MG63 (cell line): ENCODE results near the gene BANP. TPM values are rescaled to one million over a fixed set of nuclear protein-coding genes. Genes with fewer than 3 reads are reported as not detected.
"Not testable (repeated sequence)": the region's sequence is repeated elsewhere in the genome, so short reads cannot be mapped to it uniquely, and the experiment has no call there.

Experiments
- DNase-seq: peaks from one replicate; pipeline ENCODE4 v3.0.0-alpha.2; 2020
- H3K27me3 ChIP-seq: fragments of 250-450 bp; sonication (Bioruptor Pico); 2 replicates; pipeline ENCODE4 v1.5.1; 2020; ENCODE audit warnings: mild to moderate bottlenecking, moderate library complexity
- H3K36me3 ChIP-seq: fragments of 250-450 bp; sonication (Bioruptor Pico); 2 replicates; pipeline ENCODE4 v1.5.1; 2020; ENCODE audit warnings: mild to moderate bottlenecking, moderate library complexity
- H3K4me3 ChIP-seq: fragments of 250-450 bp; sonication (Bioruptor Pico); 2 replicates; pipeline ENCODE4 v1.5.1; 2020; ENCODE audit warnings: mild to moderate bottlenecking, moderate library complexity
- H3K9me3 ChIP-seq: fragments of 250-450 bp; sonication (Bioruptor Pico); 2 replicates; pipeline ENCODE4 v1.5.1; 2020; ENCODE audit warnings: mild to moderate bottlenecking, moderate library complexity
- total RNA-seq: library from RNA; depleted of rRNA; stranded (reverse); fragments of >200 nt; shearing (Covaris generic); gene quantifications from 2 replicates; pipeline ENCODE4 v1.2.3, GENCODE V29; 2014; ENCODE audit warnings: low replicate concordance

Gene BANP
- total RNA-seq, 1 experiment from 2014 or later = 30.4 TPM

DNA sequence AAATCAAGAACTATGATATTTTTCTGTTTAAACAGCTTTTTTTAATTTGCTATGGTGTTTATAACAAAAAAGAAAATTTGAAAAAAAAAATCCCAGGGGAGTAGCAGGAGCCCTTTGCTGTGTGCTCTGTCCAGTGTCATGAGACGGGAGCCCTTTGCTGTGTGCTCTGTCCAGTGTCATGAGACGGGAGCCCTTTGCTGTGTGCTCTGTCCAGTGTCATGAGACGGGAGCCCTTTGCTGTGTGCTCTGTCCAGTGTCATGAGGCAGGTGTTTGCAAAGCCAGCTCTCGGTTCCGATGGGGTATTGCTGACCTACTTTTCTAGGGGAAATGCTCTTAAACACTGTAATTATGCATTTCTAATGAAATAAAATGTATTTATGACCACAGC is 125.7 kb downstream of the BANP start:
- H3K27me3 ChIP-seq, H3K36me3 ChIP-seq, H3K9me3 ChIP-seq, H3K4me3 ChIP-seq, DNase-seq: not testable (repeated sequence)

- H3K36me3 ChIP-seq = no peaks in the 10 kb centered on the region
- no peaks in the 10 kb centered on the region for H3K9me3 ChIP-seq
- no peak for DNase-seq
- no peak overlapping the region for H3K4me3 ChIP-seq
- H3K27me3 ChIP-seq = no peaks in the 10 kb centered on the region
Observed at GRCh38 chr16:88077328-88078108, 126.3 kb downstream of the BANP start.

- Histone ChIP-seq H3K36me3 (no peaks in the 10 kb centered on the region), H3K4me3 (no peak overlapping the region), H3K27me3 (no peaks in the 10 kb centered on the region), H3K9me3 (no peaks in the 10 kb centered on the region)
- DNase-seq = no peak
Observed at GRCh38 chr16:88078111-88078775, 127.0 kb downstream of the BANP start.

- no peaks in the 10 kb centered on the region for H3K9me3 ChIP-seq
- no peaks in the 10 kb centered on the region for H3K27me3 ChIP-seq
- H3K4me3 ChIP-seq = no peak overlapping the region
- DNase-seq = no peak
- no peaks in the 10 kb centered on the region for H3K36me3 ChIP-seq
Observed at GRCh38 chr16:88083582-88083981, 132.3 kb downstream of the BANP start.

DNA sequence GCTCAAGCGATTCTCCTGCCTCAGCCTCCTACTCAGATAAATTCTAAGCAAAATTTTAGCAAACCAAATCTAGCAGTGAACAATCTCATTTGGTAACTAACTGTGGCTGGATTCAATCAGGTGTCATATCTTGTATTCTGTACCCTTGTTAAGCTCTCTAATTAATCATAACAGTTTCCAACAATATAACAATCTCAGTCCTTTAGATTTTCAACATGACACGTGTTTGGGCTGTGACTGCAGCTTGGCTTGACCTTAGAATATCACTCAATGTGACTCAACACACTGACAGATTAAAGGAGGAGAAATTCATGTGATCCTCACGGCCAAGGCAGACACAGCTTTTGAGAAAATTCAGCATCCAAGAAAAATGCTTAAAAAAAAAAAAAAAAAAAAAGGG is 133.6 kb downstream of the BANP start:
- H3K9me3 ChIP-seq = no peaks in the 10 kb centered on the region
- DNase-seq = no peak
- H3K4me3 ChIP-seq = no peak overlapping the region
- H3K27me3 ChIP-seq = no peaks in the 10 kb centered on the region
- no peaks in the 10 kb centered on the region for H3K36me3 ChIP-seq

GRCh38 chr16:88086571-88087516 is 135.6 kb downstream of the BANP start:
- no peaks in the 10 kb centered on the region for H3K27me3 ChIP-seq
- no peak overlapping the region for H3K4me3 ChIP-seq
- DNase-seq = no peak
- H3K9me3 ChIP-seq = no peaks in the 10 kb centered on the region
- no peaks in the 10 kb centered on the region for H3K36me3 ChIP-seq

DNA sequence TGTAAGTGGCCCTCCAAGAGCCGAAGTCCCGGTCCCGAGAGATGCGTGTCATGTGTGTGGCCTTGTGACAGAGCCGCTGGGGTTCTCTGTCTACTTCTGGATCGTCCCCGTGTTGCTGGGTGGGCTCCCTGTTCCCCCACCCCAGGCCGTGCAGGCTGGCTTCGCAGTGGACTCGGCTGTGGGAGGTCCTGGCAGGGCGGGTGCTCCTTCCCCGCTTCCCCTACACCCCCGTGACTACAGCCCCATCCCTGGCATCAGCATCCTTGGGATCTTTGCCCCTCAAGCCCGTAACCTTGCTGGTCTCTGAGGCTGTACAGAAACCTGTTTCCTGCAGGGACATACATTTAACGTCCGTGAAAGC is 136.3 kb downstream of the BANP start:
- Histone ChIP-seq H3K36me3 (no peaks in the 10 kb centered on the region), H3K27me3 (no peaks in the 10 kb centered on the region), H3K4me3 (no peak overlapping the region), H3K9me3 (no peaks in the 10 kb centered on the region)
- no peak for DNase-seq

DNA sequence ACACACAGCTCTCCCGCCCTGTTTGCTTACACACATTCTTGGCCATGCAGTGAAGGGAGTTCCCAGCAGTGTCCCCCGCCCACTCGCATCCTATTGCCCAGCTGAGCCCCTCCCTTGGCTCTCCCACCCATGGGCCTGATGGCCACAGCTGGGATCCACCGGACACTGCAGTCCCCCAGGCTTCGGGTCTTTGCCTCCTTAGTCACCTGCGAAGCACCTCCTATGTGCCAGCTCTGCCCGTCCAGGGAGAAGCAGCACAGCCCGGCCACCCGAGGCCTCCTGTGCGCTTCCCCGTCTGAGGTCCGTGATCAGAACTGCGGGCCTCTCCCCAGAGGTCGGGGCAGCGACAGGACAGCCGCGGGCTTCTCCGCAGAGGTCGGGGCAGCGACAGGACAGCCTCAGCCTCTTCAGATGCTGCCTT is 136.9 kb downstream of the BANP start:
- Histone ChIP-seq H3K9me3 (no peaks in the 10 kb centered on the region), H3K36me3 (no peaks in the 10 kb centered on the region), H3K27me3 (no peaks in the 10 kb centered on the region), H3K4me3 (no peak overlapping the region)
- DNase-seq = peak; percentile 16

DNA sequence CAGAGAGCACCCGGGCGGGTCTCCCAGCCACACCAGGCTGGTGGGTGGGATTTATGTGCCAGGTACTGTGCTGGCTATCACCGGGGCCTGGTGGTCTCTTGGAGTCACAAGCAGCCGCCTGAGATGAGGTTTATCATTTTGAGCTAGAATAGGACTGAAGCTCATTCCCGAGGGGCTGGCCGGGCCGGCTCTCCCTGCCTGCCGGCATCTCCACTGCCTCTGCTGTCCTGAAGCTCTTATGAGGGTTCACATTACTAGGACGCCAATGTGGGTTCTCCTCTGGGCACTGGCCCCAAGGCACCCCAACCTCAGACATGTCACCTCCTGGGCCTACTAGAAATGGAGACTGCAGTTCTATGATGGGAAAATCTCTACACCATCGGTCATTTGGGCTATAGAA is 137.4 kb downstream of the BANP start:
- not testable (repeated sequence) for H3K36me3 ChIP-seq, H3K27me3 ChIP-seq, H3K4me3 ChIP-seq, H3K9me3 ChIP-seq, DNase-seq

DNA sequence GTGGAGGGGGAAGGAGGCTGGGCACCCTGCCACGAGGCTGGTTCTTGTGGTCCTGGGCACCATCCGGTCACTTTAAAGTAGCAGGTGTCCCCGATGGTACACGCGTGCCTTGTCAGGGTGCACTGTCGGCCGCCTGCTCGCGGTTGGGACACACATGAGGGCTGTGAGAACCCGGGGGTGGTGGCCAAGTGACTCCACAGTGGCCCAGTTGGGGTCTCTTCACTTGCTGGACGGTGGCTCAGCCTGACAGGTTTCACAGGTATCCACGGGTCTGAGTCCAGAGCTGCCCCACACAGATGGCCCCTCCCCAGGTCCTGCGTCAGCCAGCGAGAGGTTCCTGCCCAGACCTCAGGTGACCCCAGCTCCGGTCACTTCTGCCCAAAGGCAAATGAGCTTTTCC is 137.8 kb downstream of the BANP start:
- not testable (repeated sequence) for H3K9me3 ChIP-seq, DNase-seq, H3K27me3 ChIP-seq, H3K4me3 ChIP-seq, H3K36me3 ChIP-seq

DNA sequence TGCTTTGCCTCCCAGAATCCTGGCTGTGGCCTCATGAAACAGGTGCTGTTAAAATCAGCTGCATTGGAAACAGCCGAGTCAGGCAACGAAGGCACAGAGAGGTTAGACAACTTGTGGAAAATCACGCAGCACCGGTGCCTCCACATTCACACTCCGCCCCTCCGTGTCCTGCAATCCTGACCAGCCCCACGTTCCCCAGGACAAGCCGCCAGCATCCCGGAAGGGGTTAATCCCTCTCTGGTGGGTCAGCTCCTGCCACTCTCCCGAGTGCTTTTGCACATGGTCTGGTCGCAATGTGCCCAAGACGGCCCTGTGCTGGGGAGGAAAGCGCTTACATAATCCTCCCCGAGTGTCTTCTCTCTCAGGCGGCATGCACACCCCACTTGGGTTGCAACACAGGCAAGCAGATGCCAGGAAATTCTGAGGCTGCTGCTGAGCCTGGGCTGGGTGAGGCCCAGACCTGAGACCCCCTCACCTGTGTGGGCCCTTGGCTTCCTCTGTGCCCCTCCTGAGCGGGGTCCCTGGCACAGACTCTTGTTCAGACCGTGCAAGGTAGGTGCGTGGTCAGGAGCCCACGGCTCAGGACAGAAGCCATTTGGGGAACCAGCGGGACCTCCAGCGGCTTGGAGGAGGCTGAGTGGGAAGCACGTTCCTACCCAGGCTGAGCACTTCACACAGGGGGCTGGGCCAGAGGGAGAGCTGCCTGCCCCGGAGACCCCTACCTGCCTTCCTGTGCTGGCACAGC is 138.6 kb downstream of the BANP start:
- DNase-seq, H3K36me3 ChIP-seq, H3K9me3 ChIP-seq, H3K27me3 ChIP-seq, H3K4me3 ChIP-seq: not testable (repeated sequence)

GRCh38 chr16:88090377-88091175 is 139.3 kb downstream of the BANP start:
- DNase-seq, H3K36me3 ChIP-seq, H3K9me3 ChIP-seq, H3K27me3 ChIP-seq, H3K4me3 ChIP-seq: not testable (repeated sequence)

GRCh38 chr16:88091221-88091971 is 140.2 kb downstream of the BANP start:
- not testable (repeated sequence) for H3K9me3 ChIP-seq

GRCh38 chr16:88091972-88092302 is 140.7 kb downstream of the BANP start:
- DNase-seq = not testable (repeated sequence)

More at GRCh38 chr16:88091221-88091971, 140.2 kb downstream of the BANP start:
- DNase-seq, H3K27me3 ChIP-seq, H3K4me3 ChIP-seq, H3K36me3 ChIP-seq: not testable (repeated sequence)

GRCh38 chr16:88092791-88093555 is 141.7 kb downstream of the BANP start:
- DNase-seq, H3K36me3 ChIP-seq, H3K9me3 ChIP-seq, H3K27me3 ChIP-seq, H3K4me3 ChIP-seq: not testable (repeated sequence)

More at GRCh38 chr16:88091972-88092302, 140.7 kb downstream of the BANP start:
- H3K4me3 ChIP-seq, H3K36me3 ChIP-seq, H3K9me3 ChIP-seq, H3K27me3 ChIP-seq: not testable (repeated sequence)
